OCI-LY1 (cell line): Measurements from ENCODE around the gene HHIPL1.

Experiments
- H2AFZ ChIP-seq: fragments of 200-600 bp; sonication (generic), shearing (Covaris generic); 2 replicates; pipeline ENCODE4 v1.6.0; 2014; ENCODE audit warnings: antibody characterized with exemption, mild to moderate bottlenecking, low read length
- H3F3A ChIP-seq: fragments of 200-600 bp; sonication (generic), shearing (Covaris generic); 2 replicates; pipeline ENCODE4 v1.6.0; 2014; ENCODE audit warnings: mild to moderate bottlenecking, antibody characterized with exemption, low read length, moderate library complexity; ENCODE audit not compliant: insufficient read depth
- H3K27ac ChIP-seq: fragments of 200-600 bp; sonication (generic); 2 replicates; pipeline ENCODE4 v1.5.1; 2014; ENCODE audit warnings: low read length, mixed run types, mild to moderate bottlenecking, low read depth; ENCODE audit not compliant: poor library complexity, severe bottlenecking
- H3K27me3 ChIP-seq: fragments of 200-600 bp; sonication (generic); 2 replicates; pipeline ENCODE4 v1.6.0; 2014; ENCODE audit warnings: antibody characterized with exemption, mild to moderate bottlenecking, low read length, moderate library complexity; ENCODE audit not compliant: insufficient read depth
- H3K36me3 ChIP-seq: fragments of 200-600 bp; sonication (generic); 2 replicates; pipeline ENCODE4 v1.6.1; 2014; ENCODE audit warnings: mild to moderate bottlenecking, antibody characterized with exemption, low read length, moderate library complexity, mixed read lengths; ENCODE audit not compliant: insufficient read depth
- H3K4me1 ChIP-seq: fragments of 200-600 bp; sonication (generic); 2 replicates; pipeline ENCODE4 v1.5.1; 2014; ENCODE audit warnings: mild to moderate bottlenecking, low read length, moderate library complexity; ENCODE audit not compliant: insufficient read depth, severe bottlenecking
- H3K4me2 ChIP-seq: fragments of 200-600 bp; sonication (generic), shearing (Covaris generic); 2 replicates; pipeline ENCODE4 v1.6.1; 2014; ENCODE audit warnings: low read length
- H3K4me3 ChIP-seq: fragments of 200-600 bp; sonication (generic); 2 replicates; pipeline ENCODE4 v1.5.1; 2014; ENCODE audit warnings: low read length, low read depth, mild to moderate bottlenecking, mixed read lengths; ENCODE audit not compliant: poor library complexity, severe bottlenecking
- H3K79me2 ChIP-seq: fragments of 200-600 bp; shearing (Covaris generic); 2 replicates; pipeline ENCODE4 v1.6.1; 2016; ENCODE audit warnings: mixed run types, low read length, mixed read lengths; ENCODE audit not compliant: insufficient read depth
- H3K9ac ChIP-seq: fragments of 200-600 bp; sonication (generic), shearing (Covaris generic); 2 replicates; pipeline ENCODE4 v1.6.1; 2014; ENCODE audit warnings: mild to moderate bottlenecking, low read length, mixed read lengths
- H3K9me2 ChIP-seq: fragments of 200-600 bp; sonication (generic), shearing (Covaris generic); 2 replicates; pipeline ENCODE4 v1.6.1; 2014; ENCODE audit warnings: low read depth, mild to moderate bottlenecking, low read length, mixed read lengths
- H3K9me3 ChIP-seq: fragments of 200-600 bp; shearing (Covaris generic); 2 replicates; pipeline ENCODE4 v1.6.1; 2014; ENCODE audit warnings: low read length, mixed read lengths
- H4K20me1 ChIP-seq: fragments of 200-600 bp; sonication (generic), shearing (Covaris generic); 2 replicates; pipeline ENCODE4 v1.6.0; 2016; ENCODE audit warnings: mild to moderate bottlenecking, low read length; ENCODE audit not compliant: insufficient read depth
- EZH2 ChIP-seq: fragments of 200-600 bp; sonication (generic), shearing (Covaris generic); IDR thresholded peaks from 2 replicates; pipeline ENCODE4 v1.8.0; 2017; ENCODE audit warnings: borderline replicate concordance, mixed run types, mild to moderate bottlenecking, antibody characterized with exemption, low read length, moderate library complexity, mixed read lengths
- TF ChIP-seq, protein P1 (sequence below): fragments of 200-600 bp; sonication (generic), shearing (Covaris generic); IDR thresholded peaks from 2 replicates; pipeline ENCODE4 v1.5.1; 2017; ENCODE audit warnings: mild to moderate bottlenecking, antibody characterized with exemption, low read length, moderate library complexity, mixed read lengths

Gene HHIPL1

DNA sequence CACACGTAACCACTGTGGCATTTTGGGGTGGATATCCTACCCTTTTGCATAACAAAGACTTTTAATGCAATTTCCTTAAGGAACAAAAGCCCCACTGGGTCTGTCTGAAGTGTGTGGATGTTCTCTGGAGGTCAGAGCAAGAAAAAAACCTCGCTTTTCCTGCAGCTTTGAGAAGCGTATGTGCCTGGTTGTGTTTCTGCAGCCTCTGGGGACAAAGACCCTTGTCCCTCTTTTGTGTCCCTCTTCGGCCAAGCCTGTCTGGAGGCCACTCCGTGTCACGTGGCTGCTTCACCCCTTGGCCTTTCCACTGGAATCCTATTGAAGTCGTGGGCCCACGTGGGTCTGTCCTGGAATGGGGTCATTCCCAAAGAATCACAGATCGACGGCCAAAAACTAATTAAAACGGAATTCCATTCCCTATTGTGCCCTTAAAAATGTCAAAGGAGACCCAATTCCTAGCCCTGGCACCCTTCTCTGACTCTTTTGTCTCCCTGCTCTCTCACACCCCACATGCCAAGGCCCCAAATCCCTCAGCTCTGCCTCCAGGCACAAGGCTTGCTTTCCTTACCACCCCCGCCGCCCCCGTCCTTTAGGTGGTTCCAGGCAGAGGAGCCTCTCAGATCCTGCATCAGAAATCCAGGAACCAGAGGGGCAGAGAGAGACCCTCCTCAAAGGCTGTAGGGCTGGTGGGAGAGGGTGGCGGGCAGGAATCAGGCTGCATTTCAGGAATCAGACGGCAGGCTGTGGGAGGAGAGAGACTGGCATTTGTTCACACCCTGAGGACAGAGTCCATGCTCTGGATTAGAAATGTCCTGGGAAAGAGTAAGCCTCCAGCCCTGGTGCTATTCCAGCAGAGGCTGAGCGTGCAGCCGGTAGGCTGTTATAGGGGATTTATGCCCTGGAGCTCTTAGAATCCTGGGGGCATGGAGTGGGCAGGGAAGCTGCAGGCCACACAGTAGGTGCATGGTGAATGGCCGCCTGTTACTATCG, 26.6 kb downstream of the HHIPL1 start:
- Histone ChIP-seq H3K4me2 (no peak overlapping the region), H3K27ac (no peak overlapping the region), H3F3A (no peaks in the 10 kb centered on the region), H3K4me3 (no peak overlapping the region), H3K9me2 (no peaks in the 10 kb centered on the region), H3K79me2 (no peaks in the 10 kb centered on the region), H3K9me3 (no peaks in the 10 kb centered on the region), H2AFZ (no peak overlapping the region), H4K20me1 (no peaks in the 10 kb centered on the region), H3K9ac (no peak overlapping the region), H3K36me3 (no peaks in the 10 kb centered on the region), H3K27me3 (peaks cover 6% of the 10 kb centered on the region; the same call in 1 of the 2 replicates), H3K4me1 (no peaks in the 10 kb centered on the region)
- TF ChIP-seq, protein P1, sequence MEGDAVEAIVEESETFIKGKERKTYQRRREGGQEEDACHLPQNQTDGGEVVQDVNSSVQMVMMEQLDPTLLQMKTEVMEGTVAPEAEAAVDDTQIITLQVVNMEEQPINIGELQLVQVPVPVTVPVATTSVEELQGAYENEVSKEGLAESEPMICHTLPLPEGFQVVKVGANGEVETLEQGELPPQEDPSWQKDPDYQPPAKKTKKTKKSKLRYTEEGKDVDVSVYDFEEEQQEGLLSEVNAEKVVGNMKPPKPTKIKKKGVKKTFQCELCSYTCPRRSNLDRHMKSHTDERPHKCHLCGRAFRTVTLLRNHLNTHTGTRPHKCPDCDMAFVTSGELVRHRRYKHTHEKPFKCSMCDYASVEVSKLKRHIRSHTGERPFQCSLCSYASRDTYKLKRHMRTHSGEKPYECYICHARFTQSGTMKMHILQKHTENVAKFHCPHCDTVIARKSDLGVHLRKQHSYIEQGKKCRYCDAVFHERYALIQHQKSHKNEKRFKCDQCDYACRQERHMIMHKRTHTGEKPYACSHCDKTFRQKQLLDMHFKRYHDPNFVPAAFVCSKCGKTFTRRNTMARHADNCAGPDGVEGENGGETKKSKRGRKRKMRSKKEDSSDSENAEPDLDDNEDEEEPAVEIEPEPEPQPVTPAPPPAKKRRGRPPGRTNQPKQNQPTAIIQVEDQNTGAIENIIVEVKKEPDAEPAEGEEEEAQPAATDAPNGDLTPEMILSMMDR = no peak
- no peak for TF ChIP-seq EZH2

DNA sequence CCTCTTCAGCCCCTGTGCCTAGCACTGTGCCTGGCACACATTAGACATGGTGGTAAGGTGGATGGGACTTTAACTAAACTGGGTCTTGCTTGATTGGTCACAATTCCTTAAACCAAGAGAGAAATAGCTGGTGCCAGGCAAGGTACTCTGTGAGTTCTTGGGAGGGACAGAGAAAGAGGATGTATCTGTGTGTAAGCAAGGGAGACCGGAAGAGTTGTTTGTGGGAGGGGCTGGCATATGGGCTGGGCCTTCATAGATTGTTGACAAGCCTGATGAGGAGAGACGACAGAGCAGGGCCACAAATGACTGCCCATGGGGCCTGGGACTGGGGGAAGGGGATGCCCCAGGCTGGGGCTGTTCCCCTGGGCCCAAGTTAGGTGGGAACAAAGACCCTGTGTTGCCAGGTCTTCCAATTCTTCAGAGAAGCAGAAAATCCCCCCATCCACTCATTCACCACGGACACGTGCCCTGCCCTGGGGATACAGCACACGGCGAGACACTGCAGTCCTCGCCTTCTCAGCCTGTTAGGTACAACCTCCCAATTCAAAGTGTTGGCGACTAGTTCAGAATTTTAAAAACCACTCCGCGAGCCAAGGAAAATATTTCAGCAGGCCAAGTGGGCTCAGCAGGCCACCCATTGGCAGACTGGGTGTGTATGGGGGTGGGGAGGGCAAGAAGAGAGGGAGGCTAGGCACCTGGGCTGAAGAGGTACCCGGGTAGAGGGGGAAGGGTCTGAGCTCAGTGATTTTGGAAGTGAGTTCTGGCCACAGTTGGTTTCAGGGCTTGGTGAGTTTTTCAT, 27.8 kb downstream of the HHIPL1 start:
- Histone ChIP-seq H3K27ac (no peak overlapping the region), H3K9ac (no peak overlapping the region), H3K4me3 (no peak overlapping the region), H3K79me2 (no peaks in the 10 kb centered on the region), H3F3A (no peaks in the 10 kb centered on the region), H3K4me1 (no peaks in the 10 kb centered on the region), H4K20me1 (no peaks in the 10 kb centered on the region), H3K36me3 (no peaks in the 10 kb centered on the region), H3K4me2 (no peak overlapping the region), H2AFZ (no peak overlapping the region), H3K27me3 (peaks cover 8% of the 10 kb centered on the region; the same call in 1 of the 2 replicates), H3K9me2 (no peaks in the 10 kb centered on the region), H3K9me3 (no peaks in the 10 kb centered on the region)
- TF ChIP-seq, protein P1 = no peak
- TF ChIP-seq EZH2 = no peak

DNA sequence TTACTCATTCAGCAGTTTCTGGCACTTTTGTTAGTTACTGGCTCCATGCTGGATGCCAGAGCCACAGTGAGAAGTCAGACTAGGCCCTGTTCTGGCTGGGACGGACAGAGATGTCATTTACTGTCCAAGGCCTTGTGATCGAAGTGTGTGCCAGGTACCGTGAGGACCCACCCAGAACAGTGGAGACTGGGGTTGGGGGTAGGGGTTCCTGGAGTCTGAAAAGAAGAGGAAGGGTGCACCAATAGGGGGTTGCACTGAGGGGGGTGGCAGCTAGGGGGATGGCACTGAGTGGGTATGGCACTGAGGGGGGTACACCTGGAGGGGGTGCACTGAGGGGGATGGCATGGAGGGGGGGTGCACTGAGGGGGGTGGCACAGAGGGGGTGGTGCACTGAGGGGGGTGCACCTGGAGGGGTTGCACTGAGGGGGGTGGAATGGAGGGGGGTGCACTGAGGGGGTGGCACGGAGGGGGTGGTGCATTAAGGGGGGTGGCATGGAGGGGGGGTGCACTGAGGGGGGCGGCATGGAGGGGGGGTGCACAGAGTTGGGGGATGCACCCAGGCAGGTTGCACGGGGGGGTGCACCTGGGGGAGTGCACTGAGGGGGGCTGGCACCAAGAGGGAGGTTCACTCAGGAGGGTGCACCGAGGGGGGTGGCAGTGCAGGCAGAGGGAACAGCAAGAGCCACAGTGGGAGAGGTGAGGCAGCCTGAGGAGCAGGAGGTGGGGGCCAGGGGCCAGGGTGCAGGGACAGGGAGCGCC, 28.6 kb downstream of the HHIPL1 start:
- no peaks in the 10 kb centered on the region for H3K79me2 ChIP-seq
- H3K9me2 ChIP-seq = no peaks in the 10 kb centered on the region
- no peak overlapping the region for H3K4me3 ChIP-seq
- H3K36me3 ChIP-seq = no peaks in the 10 kb centered on the region; the same call in 1 of the 2 replicates
- H3K4me1 ChIP-seq = no peaks in the 10 kb centered on the region
- no peaks in the 10 kb centered on the region for H3F3A ChIP-seq
- no peaks in the 10 kb centered on the region for H3K9me3 ChIP-seq
- no peak overlapping the region for H2AFZ ChIP-seq
- no peak overlapping the region for H3K4me2 ChIP-seq
- peaks cover 13% of the 10 kb centered on the region; the same call in 1 of the 2 replicates for H3K27me3 ChIP-seq
- TF ChIP-seq, protein P1 = no peak
- no peak for TF ChIP-seq EZH2
- H3K9ac ChIP-seq = no peak overlapping the region
- no peaks in the 10 kb centered on the region for H4K20me1 ChIP-seq
- no peak overlapping the region for H3K27ac ChIP-seq
